ENCODE data around the gene ATP1B4.

GRCh38 chrX:120365320-120365719 is 3.4 kb downstream of the ATP1B4 start:
- no peak for TF ChIP-seq DMAP1 (CRISPR knock-in tag; IDR thresholded peaks at IDR 0.05)
- TF ChIP-seq CTCF (CRISPR knock-in tag; IDR thresholded peaks at IDR 0.05): peak; percentile 51
- TF ChIP-seq JUND (CRISPR knock-in tag; IDR thresholded peaks at IDR 0.05): no peak
- TF ChIP-seq ZBTB34 (CRISPR knock-in tag; IDR thresholded peaks at IDR 0.05): no peak
